CD4-positive, alpha-beta T cell treated with Interleukin-15 for 4 hours (primary cell): ENCODE results near the gene DPY19L2.

Source experiments
- DNase-seq: peaks from one replicate; pipeline ENCODE4 v3.0.0-alpha.2; 2020; ENCODE audit warnings: low spot score

Gene DPY19L2

DNA sequence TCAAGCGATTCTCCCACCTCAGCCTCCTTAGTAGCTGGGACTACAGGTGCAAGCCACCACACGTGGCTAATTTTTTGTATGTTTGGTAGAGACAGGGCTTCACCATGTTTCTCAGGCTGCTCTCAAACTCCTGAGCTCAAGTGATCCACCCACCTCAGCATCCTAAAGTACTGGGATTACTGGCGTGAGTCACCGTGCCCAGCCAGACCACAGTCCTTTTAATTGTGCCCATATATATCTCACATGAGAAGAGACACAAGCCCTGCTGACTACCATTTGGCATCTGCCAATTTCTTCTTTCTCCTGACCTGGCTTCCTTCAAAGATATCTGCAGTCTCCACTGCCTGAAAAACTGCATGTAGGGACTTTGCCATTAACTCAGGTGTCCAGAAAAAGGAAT, 142.5 kb downstream of the DPY19L2 start:
- DNase-seq = no peak

DNA sequence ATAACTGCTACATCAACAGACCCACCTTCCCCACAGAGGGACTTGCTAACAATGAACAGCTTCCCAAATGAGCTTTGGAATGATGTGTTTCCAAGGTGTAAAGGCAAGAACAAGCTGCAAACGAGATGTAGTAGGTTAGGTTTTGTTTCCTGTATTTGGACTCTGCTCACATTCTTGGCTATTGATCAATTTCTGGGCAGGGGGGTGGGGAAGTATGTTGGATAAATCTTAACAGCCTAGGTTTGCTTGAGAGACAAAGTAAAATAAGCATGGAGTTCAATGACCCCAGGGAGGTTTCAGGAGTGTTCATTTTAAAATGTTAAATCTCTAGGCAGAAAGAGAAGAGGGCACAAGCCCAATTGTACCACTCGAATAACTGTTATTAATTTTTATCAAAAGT, 146.6 kb downstream of the DPY19L2 start:
- no peak for DNase-seq
